ENCODE measurements around the gene STYK1. TPM values are rescaled to one million over a fixed set of nuclear protein-coding genes. Genes with fewer than 3 reads are reported as not detected.
"Not testable (repeated sequence)": the region's sequence is repeated elsewhere in the genome, so short reads cannot be mapped to it uniquely, and the experiment has no call there.

The STYK1 gene
- total and polyA plus RNA-seq, 8 donors = 2.3 to 23.7 (median 7.1) TPM

DNA sequence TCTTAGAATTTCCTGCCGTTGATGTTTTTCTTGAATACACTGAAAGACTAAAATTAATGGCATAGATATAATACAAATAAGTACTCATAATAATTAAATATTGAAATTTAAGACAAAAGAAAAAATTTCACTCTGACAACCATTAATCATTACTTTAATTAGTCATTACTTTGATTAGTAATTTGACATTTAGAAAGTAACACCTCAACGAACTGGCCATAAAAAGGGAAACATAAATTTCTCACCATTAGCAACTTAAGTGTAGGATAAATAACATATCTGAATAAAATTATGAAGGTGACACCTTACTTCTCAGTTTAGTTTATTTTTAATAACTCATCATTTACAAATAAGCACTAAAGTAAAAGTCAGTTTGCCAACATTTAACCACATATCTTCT lies 78.0 kb downstream of the STYK1 start:
- WGBS, 5 donors = 61 to 79% (median 70%) methylated on average over 2 of the region's 2 CpGs
- Histone ChIP-seq H3K27ac (no peak overlapping the region), H3K9me3 (no peaks in the 10 kb centered on the region), H3K4me1 (no peaks in the 10 kb centered on the region), H3K27me3 (no peaks in the 10 kb centered on the region), H3K4me3 (no peak overlapping the region), H3K36me3 (peaks cover 0 to 41% (median 16%) of the 10 kb centered on the region in 4 donors)
- no peak for TF ChIP-seq EP300 (IDR thresholded peaks at IDR 0.05)
- TF ChIP-seq, protein P1, sequence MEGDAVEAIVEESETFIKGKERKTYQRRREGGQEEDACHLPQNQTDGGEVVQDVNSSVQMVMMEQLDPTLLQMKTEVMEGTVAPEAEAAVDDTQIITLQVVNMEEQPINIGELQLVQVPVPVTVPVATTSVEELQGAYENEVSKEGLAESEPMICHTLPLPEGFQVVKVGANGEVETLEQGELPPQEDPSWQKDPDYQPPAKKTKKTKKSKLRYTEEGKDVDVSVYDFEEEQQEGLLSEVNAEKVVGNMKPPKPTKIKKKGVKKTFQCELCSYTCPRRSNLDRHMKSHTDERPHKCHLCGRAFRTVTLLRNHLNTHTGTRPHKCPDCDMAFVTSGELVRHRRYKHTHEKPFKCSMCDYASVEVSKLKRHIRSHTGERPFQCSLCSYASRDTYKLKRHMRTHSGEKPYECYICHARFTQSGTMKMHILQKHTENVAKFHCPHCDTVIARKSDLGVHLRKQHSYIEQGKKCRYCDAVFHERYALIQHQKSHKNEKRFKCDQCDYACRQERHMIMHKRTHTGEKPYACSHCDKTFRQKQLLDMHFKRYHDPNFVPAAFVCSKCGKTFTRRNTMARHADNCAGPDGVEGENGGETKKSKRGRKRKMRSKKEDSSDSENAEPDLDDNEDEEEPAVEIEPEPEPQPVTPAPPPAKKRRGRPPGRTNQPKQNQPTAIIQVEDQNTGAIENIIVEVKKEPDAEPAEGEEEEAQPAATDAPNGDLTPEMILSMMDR (IDR thresholded peaks at IDR 0.05) = no peak
- no peak for TF ChIP-seq POLR2A (IDR thresholded peaks at IDR 0.05)
- no peak for TF ChIP-seq POLR2AphosphoS5 (IDR thresholded peaks at IDR 0.05)
- no peak for DNase-seq
- intact Hi-C loops (cut with DNase I; ENCODE audit: low total_unique reads) = no loop called here

DNA sequence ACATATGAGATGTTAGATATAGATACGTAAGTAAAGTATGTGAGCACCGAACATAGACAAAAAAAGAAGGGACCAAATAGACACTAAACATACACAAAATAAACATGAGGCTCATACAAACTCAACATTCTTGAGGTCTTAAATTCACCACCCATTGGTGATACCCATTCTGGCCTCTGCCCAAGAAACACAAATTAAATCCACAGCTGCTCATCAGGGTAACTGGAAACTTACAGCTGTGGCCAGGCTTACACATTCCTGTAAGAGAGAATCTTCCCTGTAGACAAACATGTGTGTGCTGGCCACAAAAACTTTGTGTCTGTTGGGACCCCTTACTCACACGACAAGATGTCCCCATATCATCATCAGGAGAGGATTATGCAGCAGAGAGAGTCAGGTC lies 82.9 kb downstream of the STYK1 start:
- Histone ChIP-seq H3K27me3 (no peaks in the 10 kb centered on the region), H3K36me3 (peaks cover 0 to 36% (median 18%) of the 10 kb centered on the region in 4 donors), H3K9me3 (no peaks in the 10 kb centered on the region), H3K4me1 (no peaks in the 10 kb centered on the region), H3K27ac (no peak overlapping the region), H3K4me3 (no peak overlapping the region)
- WGBS, 5 donors = 90 to 97% (median 94%) methylated on average over 3 of the region's 3 CpGs
- intact Hi-C loops (cut with DNase I; ENCODE audit: low total_unique reads) = no loop called here
- TF ChIP-seq POLR2AphosphoS5 (IDR thresholded peaks at IDR 0.05) (no peak), POLR2A (IDR thresholded peaks at IDR 0.05) (no peak), EP300 (IDR thresholded peaks at IDR 0.05) (no peak)
- TF ChIP-seq, protein P1 (IDR thresholded peaks at IDR 0.05) = no peak
- no peak for DNase-seq

DNA sequence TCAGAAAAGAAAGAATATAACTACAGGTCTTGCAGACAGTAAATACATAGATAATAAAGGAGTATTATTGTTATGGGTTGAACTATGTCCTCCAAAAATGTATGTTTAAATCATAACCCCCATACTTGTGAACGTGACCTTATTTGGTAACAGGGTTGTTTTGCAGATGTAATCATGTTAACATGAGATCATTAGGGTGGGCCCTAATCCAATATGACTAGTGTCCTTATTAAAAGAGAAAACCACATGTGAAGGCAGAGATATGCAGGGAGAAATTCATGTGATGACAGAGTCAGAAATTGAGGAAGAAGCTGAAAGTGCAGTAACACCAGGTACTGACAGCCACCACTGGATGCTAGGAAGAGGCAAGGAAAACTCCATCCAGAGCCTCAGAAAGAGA lies 89.4 kb downstream of the STYK1 start:
- no peak overlapping the region for H3K27ac ChIP-seq
- WGBS, 5 donors = 74 to 92% (median 80%) methylated on average over 1 of the region's 1 CpG
- no peaks in the 10 kb centered on the region for H3K27me3 ChIP-seq
- TF ChIP-seq POLR2A (IDR thresholded peaks at IDR 0.05) = no peak
- no peak for TF ChIP-seq EP300 (IDR thresholded peaks at IDR 0.05)
- TF ChIP-seq POLR2AphosphoS5 (IDR thresholded peaks at IDR 0.05) = no peak
- TF ChIP-seq, protein P1 (IDR thresholded peaks at IDR 0.05) = no peak
- peaks cover 0 to 7% (median 2%) of the 10 kb centered on the region in 4 donors for H3K9me3 ChIP-seq
- H3K4me1 ChIP-seq = no peaks in the 10 kb centered on the region
- intact Hi-C loops (cut with DNase I; ENCODE audit: low total_unique reads) = no loop called here
- no peak for DNase-seq
- peaks cover 3 to 24% (median 17%) of the 10 kb centered on the region in 4 donors for H3K36me3 ChIP-seq
- H3K4me3 ChIP-seq = no peak overlapping the region

DNA sequence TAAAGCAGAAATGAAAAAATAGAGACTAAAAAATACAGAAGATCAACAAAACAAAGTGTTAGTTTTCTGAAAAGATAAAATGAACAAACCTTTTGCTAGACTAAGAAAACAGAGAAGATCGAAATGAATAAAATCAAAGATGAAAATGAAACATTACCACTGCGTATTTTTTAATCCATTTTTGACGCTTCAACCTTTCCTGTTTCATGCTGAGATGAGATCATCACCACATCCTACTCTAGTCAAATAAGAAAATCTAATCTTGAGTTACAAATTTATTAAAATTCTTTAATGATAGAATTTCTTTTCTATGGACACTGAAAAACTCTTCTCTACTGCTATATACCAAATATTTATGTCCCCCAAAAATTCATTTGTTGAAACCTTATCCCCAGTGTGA lies 91.1 kb downstream of the STYK1 start:
- peaks cover 0 to 7% (median 2%) of the 10 kb centered on the region in 4 donors for H3K9me3 ChIP-seq
- no peak overlapping the region for H3K27ac ChIP-seq
- intact Hi-C loops (cut with DNase I; ENCODE audit: low total_unique reads) = no loop called here
- no peaks in the 10 kb centered on the region for H3K27me3 ChIP-seq
- H3K4me1 ChIP-seq = no peaks in the 10 kb centered on the region
- no peak overlapping the region for H3K4me3 ChIP-seq
- 88 to 96% (median 92%) methylated on average over 3 of the region's 3 CpGs for WGBS, 5 donors
- TF ChIP-seq EP300 (IDR thresholded peaks at IDR 0.05) (no peak), POLR2A (IDR thresholded peaks at IDR 0.05) (no peak), POLR2AphosphoS5 (IDR thresholded peaks at IDR 0.05) (no peak)
- TF ChIP-seq, protein P1 (IDR thresholded peaks at IDR 0.05) = no peak
- no peak for DNase-seq
- H3K36me3 ChIP-seq = peaks cover 3 to 16% (median 13%) of the 10 kb centered on the region in 4 donors

DNA sequence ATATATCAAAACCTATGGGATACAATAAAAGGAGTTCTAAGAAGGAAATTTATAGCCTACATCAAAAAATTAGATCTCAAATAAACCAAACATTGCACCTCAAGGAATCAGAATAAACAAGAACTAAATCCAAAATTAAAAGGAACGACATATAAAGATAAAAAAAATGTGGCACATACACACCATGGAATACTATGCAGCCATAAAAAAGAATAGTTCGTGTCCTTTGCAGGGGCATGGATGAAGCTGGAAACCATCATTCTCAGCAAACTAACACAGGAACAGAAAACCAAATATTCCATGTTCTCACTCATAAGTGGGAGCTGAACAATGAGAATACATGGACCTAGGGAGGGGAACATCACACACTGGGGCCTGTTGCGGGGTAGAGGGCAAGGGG lies 91.7 kb downstream of the STYK1 start:
- 80 to 99% (median 96%) methylated on average over 3 of the region's 3 CpGs for whole genome bisulfite sequencing, 5 donors
- intact Hi-C loops (cut with DNase I; ENCODE audit: low total_unique reads); H3K4me3 ChIP-seq; H3K27me3 ChIP-seq; H3K4me1 ChIP-seq; H3K27ac ChIP-seq; H3K9me3 ChIP-seq; DNase-seq: not testable (repeated sequence)
- peaks cover 3 to 16% (median 11%) of the 10 kb centered on the region in 4 donors for H3K36me3 ChIP-seq

All from stomach (tissue), 9 donors.